OCI-LY1 (cell line): ENCODE measurements around the gene HPRT1.

ENCODE experiments used
- CTCF ChIP-seq: fragments of 200-600 bp; sonication (generic), shearing (Covaris generic); IDR thresholded peaks from 2 replicates; pipeline ENCODE4 v1.5.1; 2017; ENCODE audit warnings: mild to moderate bottlenecking, antibody characterized with exemption, low read length, moderate library complexity, mixed read lengths
- EZH2 ChIP-seq: fragments of 200-600 bp; sonication (generic), shearing (Covaris generic); IDR thresholded peaks from 2 replicates; pipeline ENCODE4 v1.8.0; 2017; ENCODE audit warnings: borderline replicate concordance, mixed run types, mild to moderate bottlenecking, antibody characterized with exemption, low read length, moderate library complexity, mixed read lengths

DNA sequence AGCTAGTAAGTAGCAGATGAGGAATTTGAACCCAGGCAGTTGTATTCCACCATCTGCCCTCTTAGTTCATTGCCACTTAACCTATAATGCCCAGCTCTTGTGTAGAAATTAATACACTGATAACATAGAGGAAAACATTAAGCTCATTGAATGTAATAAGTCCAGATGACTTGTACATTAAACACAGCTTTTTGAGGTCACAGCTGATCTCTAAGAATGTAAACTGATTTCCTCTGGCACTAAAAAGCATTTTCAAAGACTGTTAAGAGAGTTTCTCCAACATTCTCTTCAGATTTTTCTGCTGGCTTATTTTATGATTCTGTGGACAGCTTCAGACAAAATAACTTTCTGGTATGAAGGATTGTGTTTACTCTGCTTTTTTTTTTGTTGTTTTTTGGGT, 42.7 kb downstream of the HPRT1 start:
- no peak for TF ChIP-seq CTCF
- no peak for TF ChIP-seq EZH2
